ENCODE measurements around the gene ITIH1.

Gene ITIH1

DNA sequence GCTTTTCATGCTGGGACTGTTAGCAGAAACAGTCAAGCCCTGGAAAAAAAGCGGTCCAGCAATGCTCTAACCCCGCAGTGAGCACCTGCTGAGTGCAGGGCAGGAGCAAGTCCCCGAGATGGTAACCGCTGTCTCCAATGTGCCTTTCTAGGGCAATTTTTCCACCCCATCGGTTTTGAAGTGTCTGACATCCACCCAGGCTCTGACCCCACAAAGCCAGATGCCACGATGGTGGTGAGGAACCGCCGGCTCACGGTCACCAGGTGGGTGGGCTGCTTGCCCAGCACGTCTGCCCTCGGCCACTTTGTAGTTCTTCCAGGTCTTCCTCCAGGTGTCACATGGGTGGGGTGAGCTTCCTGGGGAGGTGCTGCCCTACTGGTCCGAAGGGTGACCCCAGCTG lies 14.0 kb downstream of the ITIH1 start:
- H3K4me3 ChIP-seq (ENCODE audit: low read length), result no peak overlapping the region
- no peak for DNase-seq (ENCODE audit: low read depth)
- TF ChIP-seq, protein P1, sequence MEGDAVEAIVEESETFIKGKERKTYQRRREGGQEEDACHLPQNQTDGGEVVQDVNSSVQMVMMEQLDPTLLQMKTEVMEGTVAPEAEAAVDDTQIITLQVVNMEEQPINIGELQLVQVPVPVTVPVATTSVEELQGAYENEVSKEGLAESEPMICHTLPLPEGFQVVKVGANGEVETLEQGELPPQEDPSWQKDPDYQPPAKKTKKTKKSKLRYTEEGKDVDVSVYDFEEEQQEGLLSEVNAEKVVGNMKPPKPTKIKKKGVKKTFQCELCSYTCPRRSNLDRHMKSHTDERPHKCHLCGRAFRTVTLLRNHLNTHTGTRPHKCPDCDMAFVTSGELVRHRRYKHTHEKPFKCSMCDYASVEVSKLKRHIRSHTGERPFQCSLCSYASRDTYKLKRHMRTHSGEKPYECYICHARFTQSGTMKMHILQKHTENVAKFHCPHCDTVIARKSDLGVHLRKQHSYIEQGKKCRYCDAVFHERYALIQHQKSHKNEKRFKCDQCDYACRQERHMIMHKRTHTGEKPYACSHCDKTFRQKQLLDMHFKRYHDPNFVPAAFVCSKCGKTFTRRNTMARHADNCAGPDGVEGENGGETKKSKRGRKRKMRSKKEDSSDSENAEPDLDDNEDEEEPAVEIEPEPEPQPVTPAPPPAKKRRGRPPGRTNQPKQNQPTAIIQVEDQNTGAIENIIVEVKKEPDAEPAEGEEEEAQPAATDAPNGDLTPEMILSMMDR (conservative IDR thresholded peaks at IDR 0.05; ENCODE audit: low read depth, low read length), result no peak

DNA sequence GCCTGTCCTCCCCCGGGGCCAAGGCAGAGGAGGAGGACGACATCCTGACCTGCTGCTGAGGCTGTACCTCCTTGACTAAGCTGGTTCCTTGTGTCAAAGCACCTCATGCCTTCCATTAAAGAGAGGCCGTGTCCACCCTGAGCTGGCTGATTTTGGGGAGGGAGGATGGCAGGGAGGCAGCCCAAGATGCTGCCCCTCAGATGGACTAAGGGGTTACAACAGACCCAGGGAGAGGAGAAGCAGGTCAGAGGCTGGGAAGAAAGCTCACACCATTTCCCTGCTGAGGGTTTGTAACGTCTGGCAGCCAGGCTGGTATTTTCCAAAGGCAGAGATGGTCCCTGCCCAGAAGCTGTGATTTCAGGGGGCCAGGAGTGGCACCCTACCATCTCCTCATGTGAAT lies 14.5 kb downstream of the ITIH1 start:
- no peak for DNase-seq (ENCODE audit: low read depth)
- no peak overlapping the region for H3K4me3 ChIP-seq (ENCODE audit: low read length)
- TF ChIP-seq, protein P1 (conservative IDR thresholded peaks at IDR 0.05; ENCODE audit: low read depth, low read length), result no peak

DNA sequence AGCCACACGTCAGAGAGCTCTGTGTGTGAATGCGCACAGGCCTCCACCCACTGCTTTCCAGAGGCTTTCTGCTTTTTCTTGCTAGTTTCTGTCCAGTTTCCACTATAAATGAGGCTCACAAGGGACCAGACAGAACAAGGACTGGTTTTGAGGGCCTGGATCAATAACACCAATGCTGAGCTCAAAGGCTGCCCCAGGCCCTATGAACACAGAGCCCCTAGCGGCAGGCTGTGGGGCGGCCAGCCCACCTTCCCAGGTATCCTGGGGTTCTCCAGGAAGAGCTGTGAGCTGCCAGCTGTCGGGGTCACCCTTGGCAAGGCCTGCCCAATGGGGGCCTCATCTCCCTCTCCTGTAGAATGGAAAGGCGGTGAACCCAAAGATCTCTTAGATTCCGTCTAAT lies 15.0 kb downstream of the ITIH1 start:
- no peak overlapping the region for H3K4me3 ChIP-seq (ENCODE audit: low read length)
- TF ChIP-seq, protein P1 (conservative IDR thresholded peaks at IDR 0.05; ENCODE audit: low read depth, low read length), result peak; percentile 23
- no peak for DNase-seq (ENCODE audit: low read depth)

- TF ChIP-seq, protein P1 (conservative IDR thresholded peaks at IDR 0.05; ENCODE audit: low read depth, low read length), result no peak
- no peak for DNase-seq (ENCODE audit: low read depth)
These were observed 15.7 kb downstream of the ITIH1 start for GRCh38 chr3:52792961-52793695.

DNA sequence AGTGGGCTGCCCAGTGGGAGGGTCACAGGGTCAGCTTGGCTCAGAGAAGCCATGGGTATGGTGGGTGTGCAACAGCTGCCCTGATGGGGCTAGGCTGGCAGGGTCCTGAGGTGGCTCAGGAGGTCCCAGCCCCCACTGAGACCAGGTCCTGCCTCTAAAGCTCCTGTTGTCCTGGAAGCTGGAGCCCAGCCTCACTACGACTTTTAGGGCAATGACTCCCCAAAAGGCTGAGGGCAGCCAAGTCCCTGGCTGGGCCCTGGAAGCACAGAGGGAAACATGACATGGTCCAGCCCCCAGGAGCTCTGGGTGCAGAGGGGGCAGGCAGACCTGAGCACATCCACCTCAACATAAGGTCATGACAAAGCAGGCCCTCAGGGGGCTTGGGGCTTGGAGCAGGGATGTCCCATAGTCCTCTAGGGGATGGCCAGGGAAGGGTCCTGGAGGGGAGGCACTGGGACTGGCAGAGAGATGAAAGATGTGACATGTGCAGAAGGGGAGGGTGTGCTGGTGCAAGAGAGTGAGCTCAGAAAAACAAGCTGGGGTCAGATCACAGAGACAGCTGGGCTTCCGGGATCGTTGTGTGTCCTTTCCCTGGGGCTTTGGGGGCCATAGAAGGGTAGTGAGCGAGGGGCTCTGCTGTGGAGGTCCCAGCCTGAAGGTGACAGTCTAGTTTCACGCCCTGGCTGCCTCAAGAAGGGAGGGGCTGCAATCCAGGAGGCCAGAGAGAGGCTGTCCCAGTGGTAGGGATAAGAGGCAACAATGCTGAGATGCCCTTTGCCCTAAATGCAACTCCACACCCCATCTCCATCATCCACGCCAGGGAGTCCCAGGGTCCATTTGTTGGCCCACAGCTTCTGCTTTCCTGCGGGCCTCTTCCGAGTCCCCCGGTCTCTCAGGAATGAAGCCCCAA lies 16.6 kb downstream of the ITIH1 start:
- TF ChIP-seq, protein P1 (conservative IDR thresholded peaks at IDR 0.05; ENCODE audit: low read depth, low read length), result no peak
- H3K4me3 ChIP-seq (ENCODE audit: low read length), result no peak overlapping the region
- no peak for DNase-seq (ENCODE audit: low read depth)

More at GRCh38 chr3:52792961-52793695, 15.7 kb downstream of the ITIH1 start:
- H3K4me3 ChIP-seq (ENCODE audit: low read length), result no peak overlapping the region

- no peak for DNase-seq (ENCODE audit: low read depth)
- no peak within 1 kb of the TSS for H3K4me3 ChIP-seq (ENCODE audit: low read length)
- TF ChIP-seq, protein P1 (conservative IDR thresholded peaks at IDR 0.05; ENCODE audit: low read depth, low read length), result no peak
These were observed 17.3 kb downstream of the ITIH1 start, which contains the start of gene ITIH3 for GRCh38 chr3:52794612-52795099. Gene ITIH3, plus strand, starts transcription at chr3:52794796. Its CDS starts 8 bp downstream, at chr3:52794804.
